Fibroblast of lung (primary cell): ENCODE measurements around the gene CAMTA1.
"Not testable (repeated sequence)": the region's sequence is repeated elsewhere in the genome, so short reads cannot be mapped to it uniquely, and the experiment has no call there.

Experiments
- EZH2 ChIP-seq: IDR thresholded peaks from 2 replicates; pipeline ENCODE4 v1.5.1; 2012; ENCODE audit warnings: low read length, control low read depth, mild to moderate bottlenecking; ENCODE audit errors: missing control alignments
- TF ChIP-seq, protein P1 (sequence below), 2 donors: IDR thresholded peaks in 1 of 2; conservative IDR thresholded peaks in 1 of 2; 1 replicate in 1 of 2; 2 replicates in 1 of 2; pipeline ENCODE4 v1.5.1; 2011 to 2012; ENCODE audit warnings: low read length in 2 of 2, control low read depth in 1 of 2, inconsistent platforms in 1 of 2, low read depth in 1 of 2, mild to moderate bottlenecking in 1 of 2

DNA sequence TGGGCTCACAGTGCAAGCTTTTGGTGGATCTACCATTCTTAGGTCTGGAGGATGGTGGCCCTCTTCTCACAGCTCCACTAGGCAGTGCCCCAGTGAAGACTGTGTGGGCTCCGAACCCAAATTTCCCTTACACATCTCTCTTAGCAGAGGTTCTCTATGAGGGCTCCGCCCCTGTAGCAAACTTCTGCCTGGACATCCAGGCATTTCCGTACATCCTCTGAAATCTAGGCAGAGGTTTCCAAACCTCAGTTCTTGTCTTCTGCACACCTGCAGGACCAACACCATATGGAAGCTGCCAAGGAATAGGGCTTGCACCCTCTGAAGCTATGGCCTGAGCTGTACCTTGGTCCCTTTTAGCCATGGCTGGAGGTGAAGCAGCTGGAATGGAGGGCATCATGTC is 1005.8 kb downstream of the CAMTA1 start:
- TF ChIP-seq, protein P1, sequence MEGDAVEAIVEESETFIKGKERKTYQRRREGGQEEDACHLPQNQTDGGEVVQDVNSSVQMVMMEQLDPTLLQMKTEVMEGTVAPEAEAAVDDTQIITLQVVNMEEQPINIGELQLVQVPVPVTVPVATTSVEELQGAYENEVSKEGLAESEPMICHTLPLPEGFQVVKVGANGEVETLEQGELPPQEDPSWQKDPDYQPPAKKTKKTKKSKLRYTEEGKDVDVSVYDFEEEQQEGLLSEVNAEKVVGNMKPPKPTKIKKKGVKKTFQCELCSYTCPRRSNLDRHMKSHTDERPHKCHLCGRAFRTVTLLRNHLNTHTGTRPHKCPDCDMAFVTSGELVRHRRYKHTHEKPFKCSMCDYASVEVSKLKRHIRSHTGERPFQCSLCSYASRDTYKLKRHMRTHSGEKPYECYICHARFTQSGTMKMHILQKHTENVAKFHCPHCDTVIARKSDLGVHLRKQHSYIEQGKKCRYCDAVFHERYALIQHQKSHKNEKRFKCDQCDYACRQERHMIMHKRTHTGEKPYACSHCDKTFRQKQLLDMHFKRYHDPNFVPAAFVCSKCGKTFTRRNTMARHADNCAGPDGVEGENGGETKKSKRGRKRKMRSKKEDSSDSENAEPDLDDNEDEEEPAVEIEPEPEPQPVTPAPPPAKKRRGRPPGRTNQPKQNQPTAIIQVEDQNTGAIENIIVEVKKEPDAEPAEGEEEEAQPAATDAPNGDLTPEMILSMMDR (conservative IDR thresholded peaks at IDR 0.05 in 1 of 2, IDR thresholded peaks at IDR 0.05 in 1 of 2; ENCODE audit: low read depth in 1 of 2, low read length in 2 of 2), result not testable (repeated sequence)
- not testable (repeated sequence) for TF ChIP-seq EZH2
